LNCAP (cell line): ENCODE measurements around the gene CDPF1.
A peak's percentile ranks its signal among the peaks of the same experiment; 100 is the strongest.

ENCODE experiments used
- TF ChIP-seq, protein P1 (sequence below): fragments of 450-650 bp; IDR thresholded peaks from 2 replicates; pipeline ENCODE4 v1.5.1; 2017; ENCODE audit warnings: mild to moderate bottlenecking

The CDPF1 gene, protein sequence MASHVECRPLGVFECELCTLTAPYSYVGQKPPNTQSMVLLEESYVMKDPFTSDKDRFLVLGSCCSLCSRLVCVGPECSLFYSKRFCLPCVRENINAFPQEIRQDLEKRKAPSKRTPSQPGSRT

DNA sequence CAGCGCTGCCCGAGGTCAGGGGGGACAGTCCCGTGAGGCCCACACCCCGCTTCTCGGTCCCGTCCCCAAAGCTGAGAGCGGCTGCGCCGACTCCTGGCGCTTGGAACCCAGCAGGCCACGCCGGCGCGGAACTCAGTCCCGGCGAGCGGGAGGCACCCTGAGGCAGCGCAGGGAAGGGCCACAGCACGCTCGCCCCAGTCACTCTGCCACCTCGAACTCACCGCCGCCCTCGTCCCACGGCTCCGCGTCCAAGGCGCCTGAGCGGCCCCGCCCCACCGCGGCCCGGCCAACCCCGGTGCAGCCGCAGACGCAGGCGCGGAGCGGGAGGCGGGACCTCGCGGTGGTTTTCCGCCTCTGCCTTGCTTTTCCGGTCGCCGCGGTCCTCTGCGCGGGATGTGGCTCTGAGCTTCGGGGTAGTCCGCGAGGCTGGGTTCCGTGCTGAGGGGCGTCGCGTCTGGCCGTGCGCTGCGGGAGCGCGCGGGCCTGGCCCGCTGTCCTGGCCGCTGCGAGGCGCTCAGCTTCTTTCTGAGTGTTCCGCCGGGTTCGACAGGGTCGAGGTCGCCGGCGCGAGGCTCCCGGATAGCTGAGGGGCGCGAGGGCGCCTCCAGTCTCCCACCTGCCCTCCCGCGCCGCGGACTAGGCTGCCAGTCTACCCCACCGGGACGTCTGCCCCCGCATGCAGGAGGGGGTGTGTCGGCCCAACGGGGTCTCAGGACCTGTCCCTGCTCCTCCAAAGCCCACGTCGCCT lies at the start of gene CDPF1:
CDPF1 (minus strand) TSS at position 259 of the 748 bp plus-strand sequence. CDS start 2,009 bp downstream, outside the sequence.
- TF ChIP-seq, protein P1, sequence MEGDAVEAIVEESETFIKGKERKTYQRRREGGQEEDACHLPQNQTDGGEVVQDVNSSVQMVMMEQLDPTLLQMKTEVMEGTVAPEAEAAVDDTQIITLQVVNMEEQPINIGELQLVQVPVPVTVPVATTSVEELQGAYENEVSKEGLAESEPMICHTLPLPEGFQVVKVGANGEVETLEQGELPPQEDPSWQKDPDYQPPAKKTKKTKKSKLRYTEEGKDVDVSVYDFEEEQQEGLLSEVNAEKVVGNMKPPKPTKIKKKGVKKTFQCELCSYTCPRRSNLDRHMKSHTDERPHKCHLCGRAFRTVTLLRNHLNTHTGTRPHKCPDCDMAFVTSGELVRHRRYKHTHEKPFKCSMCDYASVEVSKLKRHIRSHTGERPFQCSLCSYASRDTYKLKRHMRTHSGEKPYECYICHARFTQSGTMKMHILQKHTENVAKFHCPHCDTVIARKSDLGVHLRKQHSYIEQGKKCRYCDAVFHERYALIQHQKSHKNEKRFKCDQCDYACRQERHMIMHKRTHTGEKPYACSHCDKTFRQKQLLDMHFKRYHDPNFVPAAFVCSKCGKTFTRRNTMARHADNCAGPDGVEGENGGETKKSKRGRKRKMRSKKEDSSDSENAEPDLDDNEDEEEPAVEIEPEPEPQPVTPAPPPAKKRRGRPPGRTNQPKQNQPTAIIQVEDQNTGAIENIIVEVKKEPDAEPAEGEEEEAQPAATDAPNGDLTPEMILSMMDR: peak; percentile 21; the same call in 1 of the 2 replicates

DNA sequence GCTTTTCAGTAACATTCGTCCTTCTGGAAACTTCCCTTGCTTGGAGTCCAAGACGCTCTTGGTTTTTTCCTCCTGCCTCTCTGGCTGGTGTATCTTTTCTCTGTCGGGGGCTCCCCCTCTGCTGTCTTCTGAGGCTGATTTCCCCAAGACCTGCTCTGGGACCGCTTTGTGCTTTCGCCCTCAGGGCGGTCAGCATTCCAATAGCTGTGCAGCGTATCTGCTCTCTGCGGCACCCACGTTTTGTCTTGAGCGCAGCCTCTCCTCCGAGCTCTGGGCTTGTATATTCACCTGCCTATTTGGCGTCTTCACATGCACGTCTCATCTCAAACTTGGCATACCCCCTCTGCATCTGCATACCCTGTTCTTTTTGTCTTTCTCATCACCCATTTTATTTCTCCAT lies 49.0 kb upstream of the CDPF1 start:
- TF ChIP-seq, protein P1: no peak

DNA sequence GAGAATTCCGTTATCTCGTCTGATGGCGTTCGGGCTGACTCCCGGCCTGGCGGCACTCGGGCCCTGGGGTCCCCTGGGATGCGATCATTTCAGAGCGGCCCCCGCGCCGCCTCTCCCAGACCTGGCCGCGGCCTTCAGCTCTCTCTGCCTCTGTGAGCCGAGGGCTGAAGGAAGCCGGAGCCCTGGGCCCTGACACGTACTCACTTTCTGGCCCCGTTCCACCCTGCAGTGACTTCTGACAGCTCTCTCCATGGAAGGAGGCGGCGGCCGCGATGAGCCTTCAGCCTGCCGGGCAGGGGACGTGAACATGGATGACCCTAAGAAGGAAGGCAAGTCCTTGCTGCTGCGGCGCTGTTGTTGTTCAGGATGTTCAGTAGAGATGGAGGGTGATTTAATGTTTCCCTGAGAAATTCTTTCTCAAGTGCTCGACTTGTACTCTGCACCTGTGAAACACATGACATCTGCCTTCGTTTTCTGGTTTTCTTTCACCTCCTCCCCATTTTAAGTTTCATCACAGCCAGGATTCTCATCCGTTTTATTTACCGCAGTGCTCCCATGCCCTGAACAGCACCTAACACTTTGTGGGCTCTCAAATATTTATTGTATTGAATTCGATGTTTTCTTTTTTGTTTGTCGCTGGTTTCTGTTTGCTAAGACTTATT lies 47.2 kb upstream of the CDPF1 start:
- TF ChIP-seq, protein P1: no peak

DNA sequence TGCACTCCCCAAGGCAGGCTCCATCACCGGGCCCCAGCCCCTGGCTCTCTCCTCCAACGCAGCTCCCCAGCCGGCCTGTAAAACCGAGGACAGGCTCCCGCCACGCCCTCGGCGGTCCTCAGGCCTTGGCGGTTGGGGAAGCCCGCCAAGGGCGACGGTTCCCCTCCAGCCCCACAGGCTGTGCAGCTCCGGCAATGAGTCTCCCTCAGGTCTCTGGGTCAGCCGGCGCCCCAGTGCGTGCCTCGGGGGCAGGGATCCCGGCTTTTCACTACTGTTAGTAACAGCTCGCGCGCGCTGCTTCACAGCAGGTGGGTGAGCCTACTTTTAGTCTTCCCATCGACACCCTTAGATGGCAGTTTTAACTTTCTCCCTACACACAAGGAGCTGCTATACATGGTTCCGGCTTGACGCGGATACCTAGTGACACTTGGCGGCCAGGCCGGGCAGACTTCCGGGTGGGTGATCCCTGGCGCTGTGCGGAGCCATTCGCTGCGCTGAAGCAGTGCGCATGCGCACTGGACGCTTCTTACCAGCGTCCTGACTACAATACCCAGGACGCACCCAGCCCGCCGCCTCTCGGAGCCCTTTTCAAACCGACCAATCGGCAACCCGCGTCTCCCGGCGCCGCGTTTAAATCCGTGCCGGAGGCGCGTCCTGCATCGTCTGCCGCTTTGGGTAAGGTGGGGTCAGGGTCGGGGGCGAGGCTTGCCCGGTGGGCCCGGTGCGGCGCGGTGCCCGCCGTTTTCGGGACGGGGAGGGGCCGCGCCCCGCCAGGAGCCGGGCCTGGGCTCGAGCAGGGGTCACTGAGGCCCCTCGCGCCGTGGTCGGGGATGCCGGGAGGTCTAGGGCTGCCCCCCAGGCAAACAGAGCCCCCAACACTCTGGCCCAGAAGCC lies 46.4 kb upstream of the CDPF1 start, which contains the start of gene GTSE1:
GTSE1 (plus strand) TSS at position 614 of the 894 bp plus-strand sequence. CDS start 531 bp downstream, outside the sequence.
- TF ChIP-seq, protein P1: no peak

DNA sequence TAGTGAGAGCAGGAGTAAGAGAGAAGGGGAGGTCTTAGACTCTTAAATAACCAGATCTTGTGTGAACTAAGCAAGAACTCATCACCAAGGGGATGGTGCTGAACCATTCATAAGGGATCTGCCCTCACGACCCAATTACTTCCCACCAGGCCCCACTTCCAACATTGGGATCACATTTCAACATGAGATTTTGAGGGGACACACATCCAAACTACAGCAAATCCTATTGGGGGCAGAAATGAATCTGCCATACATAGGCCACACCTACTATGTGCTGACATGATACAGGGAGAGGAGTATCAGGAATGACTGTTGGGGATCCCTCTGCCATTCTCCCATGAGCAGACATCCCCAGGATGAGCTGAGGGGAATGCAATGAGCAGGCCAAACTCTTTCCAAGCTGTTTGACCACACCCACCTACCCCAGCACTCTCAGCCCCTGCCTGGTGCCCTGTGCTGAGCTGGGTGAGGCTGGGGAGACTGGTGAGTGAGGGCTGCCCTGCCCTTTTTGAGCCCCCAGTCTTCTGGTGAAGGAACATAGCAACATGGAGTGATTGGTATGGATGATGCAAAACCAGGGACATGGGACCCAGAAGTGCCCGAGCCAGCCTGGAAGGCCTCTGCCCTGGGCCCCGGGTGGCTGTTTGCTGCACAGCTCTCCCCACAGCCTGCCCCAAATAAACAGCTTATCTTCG lies 45.3 kb upstream of the CDPF1 start:
- TF ChIP-seq, protein P1: no peak

DNA sequence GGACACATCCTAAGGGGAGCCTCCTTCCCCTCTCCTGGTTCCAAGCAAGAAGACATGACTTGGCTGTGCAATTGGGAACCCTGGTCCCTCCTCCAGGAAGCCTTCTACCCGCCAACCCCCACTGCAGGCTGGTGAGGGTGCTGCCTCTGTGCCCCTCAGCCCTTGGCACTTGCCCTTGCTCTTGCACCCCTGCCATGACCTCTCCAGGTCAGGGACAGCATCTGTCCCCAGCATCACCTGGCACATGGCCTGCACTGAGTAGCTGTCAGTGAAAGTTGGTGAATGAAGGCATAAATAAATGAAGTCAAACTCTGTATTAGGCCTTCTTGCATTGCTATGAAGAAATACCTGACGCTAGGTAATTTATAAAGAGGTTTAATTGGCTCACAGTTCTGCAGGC lies 44.7 kb upstream of the CDPF1 start:
- TF ChIP-seq, protein P1: no peak
